ENCODE data around the gene SLC25A26.

SLC25A26 gene

DNA sequence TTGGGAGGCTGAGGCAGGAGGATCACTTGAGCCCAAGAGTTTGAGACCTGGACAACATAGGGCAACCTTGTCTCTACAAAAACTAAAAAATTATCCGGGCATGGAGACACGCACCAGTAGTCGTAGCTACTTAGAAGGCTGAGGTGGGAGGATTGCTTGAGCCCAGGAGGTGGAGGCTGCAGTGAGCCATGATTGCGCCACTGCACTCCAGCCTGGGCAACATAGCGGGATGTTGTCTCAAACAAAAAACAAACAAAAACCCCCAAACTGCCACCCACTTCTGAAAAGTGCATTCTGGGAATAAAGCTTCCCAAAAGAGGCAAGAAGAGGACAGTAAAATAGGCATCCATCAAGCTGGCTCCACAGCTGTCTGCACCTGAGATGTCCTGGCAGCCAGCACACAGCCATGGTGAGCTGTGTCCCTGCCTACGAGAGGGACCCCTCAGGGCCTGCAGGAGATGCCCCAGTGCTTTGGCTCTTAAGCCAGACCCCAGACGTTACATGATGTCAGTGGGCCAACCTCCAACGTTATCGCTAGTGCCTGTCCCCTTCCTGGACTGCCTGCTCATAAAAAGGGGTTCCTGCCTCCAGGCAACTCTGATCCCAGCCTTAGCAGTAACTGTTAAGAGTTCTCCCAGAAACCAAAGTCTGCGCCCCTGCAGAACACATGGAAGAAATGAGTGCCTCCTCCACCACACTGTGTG is 178.9 kb downstream of the SLC25A26 start:
- DNase-seq: no peak

DNA sequence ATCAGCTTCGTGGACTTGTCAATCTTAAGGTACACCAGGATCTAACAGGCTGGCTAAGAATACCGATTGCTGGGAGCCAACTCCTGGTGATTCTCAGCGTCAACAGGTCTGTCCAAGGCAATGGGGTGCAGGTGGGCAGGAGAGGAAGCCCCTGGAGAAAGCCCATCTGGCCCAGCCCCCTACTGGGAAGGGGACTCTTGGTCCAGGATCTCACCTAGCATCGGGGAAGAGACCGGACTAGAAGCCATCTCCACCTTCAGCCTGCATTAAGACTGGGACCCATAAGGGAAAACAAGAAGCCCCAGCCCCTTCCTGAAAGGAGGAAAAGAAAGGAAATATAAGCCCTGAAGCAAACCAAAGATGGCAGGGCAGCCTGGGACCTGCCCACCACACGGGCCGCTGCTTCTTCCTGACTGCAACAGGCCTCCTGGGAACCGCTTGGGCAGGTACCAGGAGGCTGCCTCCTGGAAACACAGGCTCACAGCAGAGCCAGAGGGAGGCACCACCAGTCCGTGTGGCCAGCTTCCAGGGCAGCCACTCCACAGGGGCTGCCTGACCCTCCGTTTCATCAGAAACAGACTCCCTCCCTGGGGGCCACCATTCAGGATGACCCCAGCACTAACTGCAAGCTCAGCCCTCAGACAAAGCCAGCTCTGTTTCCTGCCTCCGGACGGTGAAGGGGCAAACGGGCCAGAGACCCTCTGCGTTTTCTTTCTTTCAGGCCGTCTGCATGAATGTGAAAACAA is 179.8 kb downstream of the SLC25A26 start:
- no peak for DNase-seq

DNA sequence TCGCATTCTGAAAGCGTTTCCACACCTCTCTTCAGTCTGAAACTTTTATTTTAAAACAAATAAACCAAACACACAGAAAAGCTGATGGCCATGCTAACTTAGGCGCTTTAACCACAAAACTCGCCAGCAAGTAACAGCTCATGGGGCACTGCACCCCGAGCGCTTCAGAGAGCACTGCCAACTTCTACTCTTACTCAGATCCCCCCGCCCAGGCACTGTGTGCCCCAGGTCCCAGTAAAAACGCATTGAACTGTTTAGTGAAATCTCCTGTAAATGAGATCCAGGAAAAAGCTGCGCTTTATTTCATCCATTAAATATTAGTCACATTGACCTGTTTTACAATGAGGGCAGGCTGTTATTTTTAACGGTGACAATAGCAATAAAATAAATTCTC is 180.4 kb downstream of the SLC25A26 start:
- DNase-seq: no peak

DNA sequence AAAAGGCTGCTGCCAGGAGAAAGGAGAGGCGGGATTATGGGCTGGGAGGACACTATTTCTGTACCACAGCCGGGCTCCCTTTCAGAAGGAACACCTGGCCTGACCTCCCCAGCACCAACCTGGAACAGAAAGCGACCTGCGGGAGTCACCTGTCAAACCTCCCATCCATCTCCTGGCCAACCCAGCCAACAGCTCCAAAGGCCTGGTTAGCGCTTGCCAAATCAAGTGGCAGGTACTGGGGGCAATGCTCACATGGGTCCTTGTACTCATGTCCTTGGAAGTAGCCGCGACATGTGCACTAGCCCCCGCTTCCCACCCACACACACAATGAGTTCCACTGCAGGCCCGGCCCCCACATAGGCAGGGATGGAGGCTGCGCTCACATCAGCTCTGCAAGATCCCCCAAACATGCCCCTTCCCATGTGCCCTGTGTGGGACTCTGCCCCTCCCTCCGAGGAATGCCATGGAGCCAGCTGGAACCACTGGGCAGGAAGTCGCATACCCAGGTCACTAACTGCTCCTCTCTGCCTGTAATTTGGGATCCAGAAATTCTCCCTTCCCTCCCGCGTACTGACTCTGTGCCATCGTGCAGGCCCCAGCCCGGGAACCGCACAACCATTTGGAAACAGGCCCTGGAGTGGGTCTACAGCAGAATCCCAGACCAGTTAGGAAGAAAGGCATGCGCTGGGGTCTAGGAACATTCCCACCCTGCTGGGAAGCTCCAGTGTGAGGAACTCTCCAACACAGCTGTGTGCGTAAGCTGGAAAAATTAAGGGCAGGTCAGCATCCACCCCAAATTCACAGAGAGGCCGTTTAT is 181.1 kb downstream of the SLC25A26 start:
- DNase-seq: no peak

DNA sequence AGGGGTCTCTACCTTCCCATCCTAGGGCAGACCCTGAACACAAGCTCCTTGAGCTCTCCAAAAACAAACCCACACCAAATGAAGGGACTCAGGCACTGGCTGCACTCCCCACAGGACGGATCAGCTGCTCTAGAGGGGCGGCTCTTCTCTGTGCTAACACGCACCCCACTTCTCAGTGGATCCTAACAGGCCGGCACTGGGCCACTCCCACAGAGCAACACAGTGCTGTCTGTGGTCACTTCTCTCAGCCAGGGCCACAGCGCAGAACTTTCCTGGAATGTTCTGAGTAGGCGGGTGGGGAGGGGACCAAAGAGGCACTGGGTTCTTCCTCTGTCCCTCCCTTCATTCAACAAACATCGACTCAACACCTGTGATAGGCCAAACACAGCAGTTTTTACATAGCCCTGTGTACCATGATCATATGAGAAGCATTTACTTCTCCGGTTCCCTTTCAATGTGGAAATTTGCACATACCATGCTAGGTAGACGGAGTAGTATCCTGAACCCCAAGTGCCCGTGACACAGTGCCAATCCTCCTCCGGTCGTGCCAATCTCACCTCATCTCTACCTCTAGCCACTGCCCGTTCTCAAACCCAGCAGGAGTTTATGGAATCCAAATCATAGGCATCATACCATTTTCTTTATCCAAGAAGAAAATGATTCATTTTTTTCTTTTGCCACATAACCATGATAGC is 181.9 kb downstream of the SLC25A26 start:
- no peak for DNase-seq

DNA sequence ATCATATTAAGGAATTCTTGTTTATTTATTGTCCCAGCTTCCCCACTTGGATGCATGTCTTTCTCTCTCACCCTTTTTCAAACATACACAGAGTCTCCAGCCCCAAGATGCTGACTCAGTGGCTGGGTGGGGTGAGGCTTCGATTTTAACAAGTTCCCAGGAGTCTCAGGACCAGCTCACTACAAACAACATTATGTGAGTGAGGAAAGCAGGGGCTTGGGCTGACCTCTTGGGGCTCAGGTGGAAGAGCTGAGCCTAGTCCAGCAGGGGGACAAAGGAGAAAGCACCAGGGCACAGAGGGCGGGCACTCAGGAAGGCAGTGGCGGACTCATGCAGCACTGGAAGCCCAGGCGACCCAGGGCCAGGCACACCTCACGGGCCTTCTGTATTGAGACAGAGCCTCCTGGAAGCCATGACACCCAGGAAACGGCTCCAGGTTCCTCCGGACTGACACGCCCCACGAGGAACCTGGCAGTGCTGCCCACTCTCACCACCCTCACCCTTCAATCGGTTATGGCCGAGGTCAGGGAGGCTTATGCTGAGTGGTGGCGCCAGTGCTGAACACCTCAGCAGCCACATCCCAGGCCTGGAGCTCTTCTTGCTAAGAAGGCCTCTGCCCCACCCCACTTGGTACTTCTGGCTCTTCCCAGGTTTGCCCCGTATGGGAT is 182.7 kb downstream of the SLC25A26 start:
- no peak for DNase-seq

DNA sequence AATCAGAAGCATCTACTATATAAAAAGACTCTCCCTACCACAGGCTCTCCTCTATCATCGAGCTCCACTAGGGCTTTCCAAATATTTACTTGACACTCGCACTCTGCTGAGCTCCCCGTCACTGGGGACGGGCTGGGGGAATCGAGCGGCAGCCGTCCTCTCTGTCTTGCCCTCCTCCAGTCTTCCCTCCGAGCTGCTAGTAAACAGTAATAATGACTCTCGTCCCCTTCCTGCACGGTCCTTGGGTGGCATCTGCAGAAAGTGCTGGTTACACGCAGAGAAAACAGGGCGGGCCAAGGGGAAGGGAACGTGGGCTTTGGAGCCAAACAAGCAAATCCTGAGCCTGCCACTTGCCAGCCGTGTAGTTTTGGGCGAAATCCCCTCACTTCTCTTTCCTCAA is 183.4 kb downstream of the SLC25A26 start:
- DNase-seq: no peak

DNA sequence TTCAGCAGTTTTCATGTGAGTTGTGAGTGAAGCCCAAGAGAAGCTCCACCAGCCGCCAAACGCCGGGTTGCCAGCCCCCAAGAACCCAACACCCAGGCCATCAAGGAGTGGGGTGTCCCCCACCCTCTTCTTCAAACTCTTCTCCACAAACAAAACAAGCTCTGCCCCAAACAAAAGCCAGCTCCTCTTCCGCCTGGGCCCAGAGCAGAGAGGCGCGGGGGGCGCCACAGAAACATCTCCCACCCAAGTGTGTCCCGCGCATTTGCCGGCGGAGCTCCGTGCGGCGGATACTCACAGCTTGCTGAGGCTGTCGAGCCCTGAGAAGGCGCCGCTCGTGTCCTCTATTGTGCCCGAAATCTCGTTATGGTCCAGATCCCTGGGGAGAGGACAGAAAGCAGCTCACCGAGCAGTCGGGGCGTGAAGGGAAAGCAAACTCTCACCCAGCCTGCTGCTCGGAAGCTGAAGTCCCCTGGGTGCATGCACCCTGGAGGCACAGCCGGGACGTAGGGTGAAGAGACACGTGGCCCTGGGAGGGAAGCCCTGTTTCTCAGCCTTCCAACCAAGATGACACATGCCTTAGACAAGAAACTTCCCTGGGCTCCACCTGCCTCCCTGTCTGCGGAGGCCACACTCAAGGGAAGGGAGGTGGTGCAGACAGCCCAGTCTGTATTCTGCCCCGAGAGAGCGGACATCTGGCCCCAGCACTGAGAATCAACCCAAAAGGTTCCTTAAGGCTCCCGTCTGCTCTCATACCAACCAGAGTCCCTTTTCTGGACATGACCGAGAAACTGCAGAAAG is 184.3 kb downstream of the SLC25A26 start:
- DNase-seq: no peak

DNA sequence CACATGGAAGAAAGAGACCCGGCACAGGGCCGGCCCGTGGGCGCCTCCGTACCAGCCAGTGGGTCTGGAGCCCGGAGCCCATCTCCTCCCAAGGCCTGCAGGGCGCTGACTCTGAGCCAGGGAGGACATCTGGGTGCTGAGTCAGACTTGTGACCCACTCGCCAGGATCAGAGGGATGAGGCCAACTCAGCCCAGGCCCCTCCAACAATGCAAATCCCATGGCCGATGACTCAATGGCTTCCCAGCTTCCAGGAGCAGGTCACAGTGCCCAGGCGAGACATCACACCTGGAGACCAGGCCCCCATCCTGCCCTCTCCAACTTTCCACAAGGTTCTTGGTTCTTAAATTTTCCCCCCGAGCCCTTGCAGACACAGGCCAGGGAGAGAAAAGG is 184.9 kb downstream of the SLC25A26 start:
- no peak for DNase-seq

DNA sequence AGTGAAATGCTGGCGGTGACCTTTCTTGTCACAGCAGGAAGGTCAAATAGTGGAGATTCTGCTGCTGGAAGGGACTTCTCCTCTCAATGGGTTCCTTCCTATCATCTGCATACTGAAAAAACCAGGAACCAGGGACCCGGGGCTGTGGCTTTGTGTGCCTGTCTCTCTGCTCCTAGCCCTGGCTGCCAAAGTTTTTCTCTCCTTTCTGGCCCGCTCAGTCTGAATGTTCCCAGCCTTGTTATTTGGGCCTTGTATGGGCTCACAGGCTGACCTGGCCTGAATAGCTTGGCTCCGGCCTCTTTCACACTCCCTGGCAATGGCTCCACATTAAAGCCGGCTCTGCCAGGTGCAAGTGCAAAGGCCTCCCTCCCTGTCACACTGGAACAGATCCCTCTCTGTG is 185.4 kb downstream of the SLC25A26 start:
- no peak for DNase-seq

DNA sequence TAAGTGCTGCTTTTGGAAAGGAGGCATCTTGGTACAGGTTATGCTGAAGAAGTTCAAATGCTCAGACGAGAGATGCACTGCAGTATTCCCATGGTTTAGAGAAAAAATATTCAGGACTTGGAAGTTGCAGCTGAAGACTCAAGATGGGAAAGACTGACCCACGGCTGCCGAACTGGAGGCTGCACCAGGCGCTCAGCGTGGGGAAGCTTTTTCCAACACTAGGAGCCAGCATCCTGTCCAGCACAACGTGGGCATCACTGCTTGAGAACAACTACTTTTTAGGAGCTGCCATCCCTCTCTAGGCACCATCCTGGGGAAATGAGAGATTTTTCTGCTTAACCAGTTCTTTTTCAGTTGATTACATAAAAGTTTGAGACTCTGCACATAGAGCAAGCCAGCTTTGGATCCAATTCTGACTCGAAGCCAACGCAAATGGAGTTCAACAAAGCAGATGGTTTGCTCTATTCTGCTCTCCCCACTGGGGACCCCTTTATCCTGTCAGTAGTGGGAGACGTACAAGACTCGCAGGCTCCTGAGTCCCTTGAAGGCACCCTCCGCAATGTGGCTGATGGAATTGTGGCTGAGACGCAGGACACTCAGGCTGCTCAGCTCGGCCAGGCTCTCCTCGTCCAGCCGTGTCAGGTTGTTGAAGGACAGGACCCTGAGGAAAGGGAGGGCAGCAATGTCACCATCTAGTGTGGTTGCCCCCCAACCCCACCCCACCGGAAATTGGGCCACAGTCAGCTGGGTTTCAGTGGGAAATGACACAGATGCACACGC is 186.2 kb downstream of the SLC25A26 start:
- no peak for DNase-seq

DNA sequence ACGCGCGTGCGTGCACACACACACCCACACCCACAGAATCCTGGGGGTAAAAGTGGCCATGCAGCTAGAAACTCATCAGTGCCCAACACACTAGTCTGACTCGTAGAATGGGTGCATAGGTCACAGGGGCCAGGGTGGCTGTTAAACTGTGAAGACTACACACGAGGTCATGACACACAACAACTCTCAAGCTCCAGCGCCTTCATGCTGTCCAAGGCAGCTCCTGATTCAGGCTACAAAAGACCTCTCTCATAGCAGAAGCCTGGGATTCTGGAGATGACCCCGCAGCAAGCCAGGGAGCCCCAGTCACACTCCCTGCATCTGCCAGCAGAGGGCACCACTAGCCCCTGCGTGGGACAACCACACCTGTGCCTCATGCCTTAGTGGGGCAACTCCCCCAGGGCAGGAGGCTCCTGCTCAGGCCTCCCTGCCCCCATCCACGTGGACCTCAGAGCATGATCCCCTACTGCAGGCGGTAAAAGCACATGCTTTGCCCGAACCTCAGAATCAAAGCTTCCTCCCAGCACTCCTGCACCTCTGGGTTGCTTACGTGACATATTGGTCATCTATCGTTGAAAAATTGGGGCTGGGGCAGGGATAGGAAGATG is 186.9 kb downstream of the SLC25A26 start:
- DNase-seq: peak; percentile 74

DNA sequence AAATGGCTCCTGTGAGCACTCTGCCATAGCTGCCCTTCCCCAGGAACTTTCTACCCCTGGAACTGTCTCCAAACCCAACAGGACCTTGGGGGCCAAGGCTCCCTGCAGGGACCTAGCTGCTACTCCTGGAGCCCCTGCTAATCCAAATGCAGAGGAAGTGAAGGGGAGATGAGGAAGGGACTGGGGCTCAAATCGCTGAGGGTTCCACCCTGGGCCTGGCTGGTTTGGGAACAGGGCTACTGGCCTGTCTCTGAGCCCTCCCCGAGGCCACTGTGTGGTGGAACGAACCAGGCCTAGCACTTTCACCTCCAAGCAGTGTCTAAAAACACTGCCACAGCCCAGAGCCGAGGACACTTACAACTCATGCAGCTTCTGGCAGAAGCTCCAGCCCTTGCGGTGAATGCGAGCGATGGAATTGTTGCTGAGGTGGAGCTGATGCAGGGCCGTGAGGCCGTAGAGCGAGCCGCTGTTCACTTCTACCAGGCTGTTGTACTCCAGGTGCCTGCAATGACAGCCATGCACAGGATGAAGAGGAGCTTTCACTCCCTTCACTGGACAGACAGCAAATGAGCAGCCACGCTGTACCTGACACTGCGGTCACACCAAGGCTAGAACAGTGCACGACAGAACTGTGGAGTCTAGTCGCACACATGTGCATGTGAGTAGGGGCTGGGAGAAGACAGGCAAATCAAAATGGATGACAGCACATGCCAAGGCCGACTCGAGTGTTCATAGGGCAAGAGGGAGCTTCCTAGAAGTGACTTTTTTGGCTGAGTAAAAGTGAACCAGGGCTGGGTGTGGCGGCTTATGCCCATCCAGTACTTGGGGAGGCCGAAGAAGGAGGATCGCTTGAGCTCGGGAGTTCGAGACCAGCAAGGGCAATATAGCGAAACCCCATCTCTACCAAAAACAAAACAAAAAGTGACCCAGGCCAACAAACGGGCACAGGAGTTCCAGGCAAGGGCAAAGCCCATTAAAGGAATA is 189.3 kb downstream of the SLC25A26 start:
- no peak for DNase-seq

DNA sequence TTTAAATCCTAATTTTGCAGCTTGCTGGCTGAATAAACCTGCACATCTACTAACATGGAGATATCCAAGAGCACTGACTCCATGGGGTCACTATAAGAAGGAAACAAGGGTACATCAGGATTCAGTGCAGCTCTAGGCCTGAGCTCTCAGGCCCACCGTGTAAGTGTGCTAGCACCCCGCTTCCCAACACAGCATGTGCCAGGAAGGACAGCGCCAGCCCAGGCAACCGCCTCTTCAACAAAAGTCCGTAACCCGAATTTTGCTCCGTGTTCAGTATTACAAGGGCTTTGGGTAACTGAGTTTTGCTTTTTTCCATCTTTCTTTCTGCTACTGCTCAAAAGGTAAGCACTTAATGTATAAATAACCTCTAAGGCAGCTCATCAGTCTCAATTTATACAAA is 190.2 kb downstream of the SLC25A26 start:
- DNase-seq: no peak

DNA sequence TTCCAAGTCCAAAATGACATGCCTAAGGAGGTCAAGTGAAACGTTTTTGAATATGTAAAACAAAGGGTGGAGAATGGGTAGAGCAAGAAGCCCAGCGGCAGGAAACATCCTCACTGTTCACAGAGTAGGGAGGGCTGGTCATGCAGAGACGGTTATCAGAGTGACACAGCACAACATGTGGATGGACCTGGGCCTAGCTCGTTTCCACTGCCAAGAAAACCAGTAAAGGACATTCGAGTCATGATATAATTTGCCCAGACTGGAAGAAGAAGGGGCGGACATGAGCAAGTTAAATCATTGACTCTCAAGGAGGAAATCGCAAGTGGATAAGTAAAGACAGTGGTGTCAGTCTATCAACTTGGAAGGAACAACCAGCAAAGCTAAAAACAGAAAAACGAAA is 190.7 kb downstream of the SLC25A26 start:
- DNase-seq: no peak

DNA sequence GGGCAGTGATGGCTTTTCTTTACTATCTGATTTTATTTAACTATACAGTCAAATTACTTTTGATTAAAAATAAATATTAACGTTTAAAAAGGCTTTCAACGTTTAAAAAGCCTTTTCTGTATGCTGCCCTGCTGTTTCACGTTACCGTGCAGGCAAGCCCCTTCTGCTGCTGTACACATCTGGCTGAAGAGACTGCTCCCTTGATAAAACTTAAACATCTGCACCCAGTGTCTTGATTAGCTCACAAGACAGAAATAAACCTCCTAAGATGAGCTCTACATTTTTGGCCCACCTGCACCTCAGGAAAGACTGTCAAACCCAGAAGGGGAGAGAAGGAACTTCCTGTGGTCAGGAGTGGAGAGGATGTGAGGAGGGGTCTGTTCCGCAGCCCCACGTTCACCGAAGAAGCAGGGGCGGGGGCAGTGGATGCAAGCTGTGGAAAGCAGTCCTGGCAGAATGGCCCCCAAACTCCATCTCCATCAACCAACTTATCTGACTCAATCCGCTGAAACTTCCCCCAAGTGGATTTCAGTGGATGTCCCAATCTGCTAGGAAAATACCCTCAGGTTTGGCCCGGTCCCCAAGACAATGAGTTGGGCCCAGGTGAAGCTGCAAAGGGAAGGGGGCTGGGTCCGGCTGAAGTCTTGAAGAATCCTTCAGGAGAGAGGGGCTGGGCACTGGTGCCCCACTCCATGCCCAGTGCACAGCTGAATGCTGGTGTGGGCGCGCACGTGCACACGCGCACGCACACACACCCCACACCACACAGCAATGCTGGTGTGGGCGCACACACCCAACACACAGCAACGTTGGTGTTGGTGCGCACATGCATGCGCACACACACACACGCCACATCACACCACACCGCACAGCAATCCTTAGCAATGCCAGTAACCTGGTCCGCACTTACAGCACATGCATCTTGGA is 191.4 kb downstream of the SLC25A26 start:
- no peak for DNase-seq

DNA sequence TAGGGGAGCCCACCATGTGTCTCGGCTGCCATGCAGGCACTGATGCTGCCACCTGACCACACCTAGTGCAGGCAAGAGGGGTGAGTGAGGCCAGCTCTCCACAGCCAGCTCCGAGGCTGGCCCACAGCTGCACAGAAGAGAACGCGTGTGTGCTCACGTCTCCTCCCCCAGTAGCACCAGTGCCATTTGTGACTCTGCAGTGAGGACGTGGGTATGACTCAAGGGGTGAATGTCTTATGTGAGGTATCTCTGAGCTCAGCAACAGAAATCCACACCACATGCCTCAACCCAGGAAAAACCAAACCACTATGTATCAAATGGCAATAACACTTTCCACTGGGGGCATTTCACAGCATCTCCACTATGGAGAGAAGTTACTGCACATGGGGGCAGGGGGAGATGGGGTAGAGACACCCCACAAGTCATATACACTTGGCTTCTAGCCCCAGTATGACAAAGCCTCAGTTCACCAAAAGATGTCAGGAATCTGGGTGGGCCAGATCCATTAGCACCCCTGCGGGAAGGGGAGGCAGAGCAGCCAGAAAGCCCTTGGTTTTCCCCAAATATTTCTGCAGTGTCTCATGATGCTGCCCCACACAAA is 192.4 kb downstream of the SLC25A26 start:
- no peak for DNase-seq

DNA sequence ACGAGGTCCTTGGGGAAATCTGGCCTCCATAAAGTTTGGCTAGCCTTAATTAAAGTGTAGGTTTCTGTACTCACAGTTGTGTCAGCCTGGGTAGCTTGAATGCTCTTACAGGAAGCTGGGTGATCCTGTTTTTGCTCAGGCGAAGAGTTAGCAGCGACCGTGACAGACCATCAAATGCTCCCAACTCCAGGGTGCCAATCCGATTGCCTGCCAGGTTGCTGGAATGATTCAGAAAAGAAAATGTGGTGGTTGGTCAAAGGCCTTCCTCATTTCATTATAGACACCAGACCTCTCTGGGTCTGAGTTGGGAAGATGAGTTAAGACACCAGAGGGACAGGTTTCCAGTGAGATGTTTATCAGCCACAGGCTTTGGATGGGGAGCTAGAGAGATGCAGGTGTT is 194.0 kb downstream of the SLC25A26 start:
- no peak for DNase-seq
